ENCODE measurements around the gene FBXL4.

GRCh38 chr6:98875375-98875774 lies 72.4 kb downstream of the FBXL4 start:
- TF ChIP-seq CTCF (IDR thresholded peaks at IDR 0.05) = no peak
- no peak for TF ChIP-seq POLR2A (IDR thresholded peaks at IDR 0.05)

Data from testis (tissue), 2 donors.